Muscle layer of colon (tissue), 2 donors: ENCODE data around the gene FYB1.

ENCODE experiments used
- H3K27ac ChIP-seq: one replicate; pipeline ENCODE4 v1.7.0; 2013; ENCODE audit warnings: low read depth, mild to moderate bottlenecking, low read length, moderate library complexity
- H3K27me3 ChIP-seq, 2 donors: one replicate each; pipeline ENCODE4 v1.7.0; 2013; ENCODE audit warnings: low read length in 2 of 2, mild to moderate bottlenecking in 2 of 2; ENCODE audit not compliant: insufficient read depth in 2 of 2, control insufficient read depth in 1 of 2
- H3K36me3 ChIP-seq: one replicate; pipeline ENCODE4 v1.7.0; 2013; ENCODE audit warnings: mild to moderate bottlenecking, low read length; ENCODE audit not compliant: insufficient read depth
- H3K4me1 ChIP-seq: one replicate; pipeline ENCODE4 v1.7.0; 2013; ENCODE audit warnings: mild to moderate bottlenecking, low read length; ENCODE audit not compliant: insufficient read depth
- H3K4me3 ChIP-seq, 2 donors: one replicate each; pipeline ENCODE4 v1.7.0; 2013; ENCODE audit warnings: low read length in 2 of 2, low read depth in 1 of 2, mild to moderate bottlenecking in 1 of 2, moderate library complexity in 1 of 2
- H3K9ac ChIP-seq: one replicate; pipeline ENCODE4 v1.7.0; 2013; ENCODE audit warnings: low read length
- H3K9me3 ChIP-seq: one replicate; pipeline ENCODE4 v1.7.0; 2013; ENCODE audit warnings: mild to moderate bottlenecking, low read length
- donor health status: abdominal sarcoma.
- donor health status: Adenocarcinoma of cecum.

Gene FYB1

GRCh38 chr5:39082995-39083394, 136.4 kb downstream of the FYB1 start:
- Histone ChIP-seq H3K9ac (no peak overlapping the region), H3K4me3 (no peak overlapping the region), H3K27ac (no peak overlapping the region), H3K27me3 (no peaks in the 10 kb centered on the region), H3K9me3 (no peaks in the 10 kb centered on the region), H3K4me1 (no peaks in the 10 kb centered on the region), H3K36me3 (no peaks in the 10 kb centered on the region)

GRCh38 chr5:39080597-39081204, 138.7 kb downstream of the FYB1 start:
- H3K27me3 ChIP-seq = no peaks in the 10 kb centered on the region
- no peak overlapping the region for H3K9ac ChIP-seq
- H3K36me3 ChIP-seq = no peaks in the 10 kb centered on the region
- H3K4me3 ChIP-seq = no peak overlapping the region
- no peaks in the 10 kb centered on the region for H3K9me3 ChIP-seq
- H3K4me1 ChIP-seq = peaks cover 11% of the 10 kb centered on the region
- no peak overlapping the region for H3K27ac ChIP-seq

GRCh38 chr5:39080168-39080567, 139.2 kb downstream of the FYB1 start:
- Histone ChIP-seq H3K27ac (no peak overlapping the region), H3K9ac (no peak overlapping the region)

GRCh38 chr5:39079147-39079546, 140.2 kb downstream of the FYB1 start:
- Histone ChIP-seq H3K9me3 (no peaks in the 10 kb centered on the region), H3K4me3 (no peak overlapping the region), H3K4me1 (peaks cover 14% of the 10 kb centered on the region), H3K27ac (no peak overlapping the region), H3K36me3 (no peaks in the 10 kb centered on the region), H3K9ac (no peak overlapping the region), H3K27me3 (no peaks in the 10 kb centered on the region)

More at GRCh38 chr5:39080168-39080567, 139.2 kb downstream of the FYB1 start:
- Histone ChIP-seq H3K9me3 (no peaks in the 10 kb centered on the region), H3K4me3 (no peak overlapping the region), H3K27me3 (no peaks in the 10 kb centered on the region), H3K36me3 (no peaks in the 10 kb centered on the region), H3K4me1 (peaks cover 14% of the 10 kb centered on the region)

DNA sequence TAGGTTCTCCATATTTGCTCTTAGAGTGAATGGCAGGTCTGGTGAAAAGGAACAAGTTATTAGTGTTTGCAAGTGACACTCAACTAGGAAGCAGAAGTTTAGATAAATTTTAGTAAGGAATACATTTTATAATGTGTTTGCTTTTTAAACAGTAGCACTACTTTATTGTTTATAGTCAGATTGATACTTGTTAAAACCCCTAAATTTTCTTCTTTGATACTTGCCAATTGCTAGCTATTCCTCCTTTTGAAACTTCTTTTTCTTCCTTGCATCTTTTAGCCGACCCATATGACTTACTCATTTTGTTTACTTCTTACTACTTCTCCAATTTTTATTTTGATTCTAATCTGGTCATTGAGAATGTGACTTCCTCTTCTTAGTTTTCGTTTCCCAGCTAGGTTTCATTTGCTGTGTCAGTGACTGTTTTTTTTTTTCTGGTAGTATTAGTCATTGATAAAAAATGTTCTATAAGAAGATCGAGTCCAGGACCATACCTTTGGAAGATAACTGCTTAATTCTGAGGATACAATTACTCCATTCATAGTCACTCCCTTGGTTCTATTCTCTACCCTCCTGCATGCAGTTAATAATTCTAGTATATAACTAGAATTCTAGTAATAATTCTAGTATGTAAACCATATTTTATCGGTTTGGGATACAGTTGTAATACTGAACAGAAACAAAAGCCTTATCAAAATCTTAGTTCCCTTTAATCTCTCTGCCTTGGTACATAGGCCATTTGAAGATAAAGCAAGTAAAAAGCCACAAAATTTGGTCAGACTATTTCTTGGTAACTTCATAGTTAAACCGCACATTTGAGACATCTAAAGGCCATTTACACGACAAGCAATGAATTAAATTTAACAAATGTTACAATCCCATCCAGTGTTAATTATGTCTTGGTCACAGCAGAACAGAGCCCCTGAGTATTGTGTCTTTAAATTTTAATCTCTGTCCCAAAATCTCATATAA, 142.3 kb downstream of the FYB1 start:
- Histone ChIP-seq H3K36me3 (no peaks in the 10 kb centered on the region), H3K9ac (no peak overlapping the region), H3K27me3 (no peaks in the 10 kb centered on the region), H3K9me3 (no peaks in the 10 kb centered on the region), H3K4me1 (peaks cover 25% of the 10 kb centered on the region), H3K27ac (no peak overlapping the region), H3K4me3 (no peak overlapping the region)

DNA sequence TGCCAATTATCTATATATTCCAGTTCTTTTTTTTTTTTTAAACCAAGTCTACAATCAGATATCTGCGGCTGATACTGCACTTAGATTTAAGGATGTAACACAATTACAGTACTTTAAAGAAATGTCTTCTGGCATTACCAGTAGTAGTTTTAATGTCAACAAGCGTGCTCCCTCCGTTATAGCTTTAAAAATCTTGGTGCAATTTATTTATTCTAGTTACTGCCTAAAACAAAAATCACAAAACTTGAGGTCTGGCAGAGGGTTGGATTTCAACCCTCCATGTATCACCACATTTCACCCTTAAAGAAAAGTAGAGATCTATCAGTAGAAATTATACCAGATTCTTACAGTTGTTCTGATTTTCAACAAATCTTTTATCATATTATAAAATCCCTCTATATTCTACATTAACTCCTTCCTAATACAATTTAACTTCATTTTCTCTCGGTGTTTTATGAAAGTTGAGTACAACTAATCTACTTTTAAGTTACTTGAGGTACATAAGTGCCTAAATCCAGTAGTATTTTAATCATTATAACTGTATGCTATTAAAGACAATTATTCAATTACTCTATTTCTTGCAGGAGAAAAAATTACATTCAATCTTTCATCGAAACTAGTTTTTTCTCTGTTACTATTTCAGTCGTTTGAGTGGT, 143.1 kb downstream of the FYB1 start:
- Histone ChIP-seq H3K4me3 (no peak overlapping the region), H3K9me3 (no peaks in the 10 kb centered on the region), H3K27me3 (no peaks in the 10 kb centered on the region), H3K9ac (no peak overlapping the region), H3K27ac (no peak overlapping the region), H3K4me1 (peaks cover 33% of the 10 kb centered on the region), H3K36me3 (no peaks in the 10 kb centered on the region)

DNA sequence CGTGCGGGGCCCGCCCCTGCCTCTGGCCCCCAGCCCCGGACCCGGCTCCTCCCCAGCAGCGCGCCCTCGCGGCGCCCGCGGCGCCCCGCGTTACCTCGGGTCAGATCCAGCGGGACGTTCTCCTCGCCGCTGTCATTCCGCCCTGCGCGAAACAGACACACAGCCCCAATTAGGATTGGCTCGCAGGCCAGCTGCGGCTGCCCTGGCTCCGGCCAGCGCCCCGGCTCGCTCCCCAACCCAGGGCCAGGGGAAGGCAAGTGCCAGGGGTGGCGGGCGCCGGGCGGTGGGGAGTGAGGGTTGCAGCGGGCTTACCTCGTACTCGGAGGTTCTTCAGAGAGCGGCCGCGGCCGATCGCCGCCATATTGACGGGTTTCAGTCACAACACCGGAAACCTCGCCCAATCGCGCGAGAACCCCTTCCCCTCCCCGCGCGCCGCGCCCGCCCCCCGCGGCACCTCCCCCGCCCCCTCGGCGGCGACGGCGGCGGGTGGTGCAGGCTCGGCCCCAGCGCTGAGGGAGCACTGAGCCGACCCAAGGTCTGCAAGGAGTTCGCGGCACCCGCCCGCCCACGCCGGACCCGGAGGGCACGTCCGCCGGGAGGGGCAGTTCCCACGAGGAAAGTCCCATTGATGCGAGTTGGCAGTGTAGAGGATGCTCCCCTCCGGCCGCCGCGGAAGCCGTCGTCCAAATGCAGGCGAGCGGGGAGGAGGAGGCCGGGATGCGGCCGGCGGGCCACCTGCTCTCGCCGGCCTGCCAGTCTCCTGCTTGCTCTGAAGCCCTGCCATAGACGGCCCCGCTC, 145.1 kb downstream of the FYB1 start, which contains the start of gene RICTOR:
Gene RICTOR (minus strand): TSS at position 383 of the 798 bp plus-strand sequence. CDS start 22 bp downstream, at position 361.
- Histone ChIP-seq H3K4me1 (peaks cover 38% of the 10 kb centered on the region), H3K9me3 (no peaks in the 10 kb centered on the region), H3K9ac (peak within 1 kb of the TSS; percentile 80), H3K4me3 (peak within 1 kb of the TSS; percentile 89 to 94), H3K27ac (peak within 1 kb of the TSS; percentile 94), H3K36me3 (no peaks in the 10 kb centered on the region), H3K27me3 (no peaks in the 10 kb centered on the region)

GRCh38 chr5:39073767-39074016, 145.7 kb downstream of the FYB1 start:
- H3K27ac ChIP-seq = peak overlapping the region; percentile 94
- H3K36me3 ChIP-seq = no peaks in the 10 kb centered on the region
- no peaks in the 10 kb centered on the region for H3K9me3 ChIP-seq
- H3K27me3 ChIP-seq = no peaks in the 10 kb centered on the region
- peak overlapping the region; percentile 52 for H3K9ac ChIP-seq
- H3K4me1 ChIP-seq = peaks cover 38% of the 10 kb centered on the region
- peak overlapping the region; percentile 89 to 94 for H3K4me3 ChIP-seq

DNA sequence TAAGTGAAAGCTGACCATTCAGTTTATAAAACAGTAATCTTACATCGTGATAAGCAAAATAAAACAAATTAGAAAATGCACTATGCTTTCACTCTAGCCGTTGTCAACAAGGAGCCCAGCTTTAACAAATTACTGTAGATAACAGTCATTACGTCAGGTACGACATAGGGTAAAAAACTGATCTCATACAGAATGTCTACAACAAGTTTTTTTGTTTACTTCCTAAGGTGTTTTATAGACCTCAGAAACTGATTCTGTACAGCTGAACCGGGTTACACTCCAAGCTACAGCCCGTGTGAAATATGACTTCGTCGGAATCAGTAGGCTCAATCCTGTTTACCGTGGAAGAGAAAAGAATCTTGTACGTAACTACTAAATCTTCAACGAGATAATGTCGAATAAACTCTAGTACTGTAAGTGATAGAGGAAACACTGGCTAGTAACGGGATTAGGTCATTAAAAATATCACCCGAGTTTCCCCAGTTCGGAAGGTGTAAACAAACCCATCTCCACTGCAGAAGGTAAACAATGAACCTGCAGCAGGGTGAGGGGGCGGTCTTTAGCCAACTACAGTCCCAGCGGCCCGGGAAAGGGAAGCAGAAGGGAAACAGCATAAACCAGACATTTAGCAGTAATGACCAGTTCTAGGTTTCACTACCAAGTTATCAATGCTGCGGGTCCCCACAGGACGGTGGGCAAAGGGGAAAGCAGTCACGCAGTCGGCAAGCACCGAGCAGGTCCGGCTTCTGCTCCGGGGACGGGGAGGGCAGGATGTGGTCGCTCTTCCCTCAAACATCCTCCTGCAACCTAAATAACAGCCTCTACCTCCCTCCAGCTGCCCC, 146.2 kb downstream of the FYB1 start:
- Histone ChIP-seq H3K9ac (peak overlapping the region; percentile 52), H3K36me3 (no peaks in the 10 kb centered on the region), H3K9me3 (no peaks in the 10 kb centered on the region), H3K4me1 (peaks cover 38% of the 10 kb centered on the region), H3K4me3 (peak overlapping the region; percentile 89 to 94), H3K27me3 (no peaks in the 10 kb centered on the region), H3K27ac (peak overlapping the region; percentile 94)

DNA sequence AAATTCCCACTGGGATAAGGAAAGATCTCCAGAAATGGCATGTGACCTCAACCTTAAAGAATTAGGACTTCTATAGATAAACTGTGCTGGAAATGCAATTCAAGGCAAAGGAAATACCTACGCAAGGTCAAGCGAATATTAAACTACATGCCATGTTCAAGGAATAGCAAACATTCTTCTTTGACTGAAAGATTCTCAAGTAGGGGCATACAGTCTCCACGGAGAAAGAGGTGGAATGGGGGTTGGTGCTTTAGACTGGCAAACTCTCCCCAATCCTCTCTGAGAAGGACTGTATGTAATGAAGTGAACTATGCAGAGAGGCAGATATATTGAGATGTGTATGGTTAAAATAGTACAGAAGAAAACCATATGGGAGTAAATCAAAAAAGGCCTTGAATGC, 151.3 kb downstream of the FYB1 start:
- no peaks in the 10 kb centered on the region for H3K9me3 ChIP-seq
- no peak overlapping the region for H3K27ac ChIP-seq
- H3K27me3 ChIP-seq = no peaks in the 10 kb centered on the region
- no peak overlapping the region for H3K4me3 ChIP-seq
- no peaks in the 10 kb centered on the region for H3K36me3 ChIP-seq
- H3K4me1 ChIP-seq = peaks cover 33% of the 10 kb centered on the region
- H3K9ac ChIP-seq = no peak overlapping the region
